ENCODE data around the gene RAPGEF1. TPM values are rescaled to one million over a fixed set of nuclear protein-coding genes. Genes with fewer than 3 reads are reported as not detected.

Gene RAPGEF1
- total and polyA plus RNA-seq, 2 experiments from 2014 or later: 9.9 to 82.8 TPM

DNA sequence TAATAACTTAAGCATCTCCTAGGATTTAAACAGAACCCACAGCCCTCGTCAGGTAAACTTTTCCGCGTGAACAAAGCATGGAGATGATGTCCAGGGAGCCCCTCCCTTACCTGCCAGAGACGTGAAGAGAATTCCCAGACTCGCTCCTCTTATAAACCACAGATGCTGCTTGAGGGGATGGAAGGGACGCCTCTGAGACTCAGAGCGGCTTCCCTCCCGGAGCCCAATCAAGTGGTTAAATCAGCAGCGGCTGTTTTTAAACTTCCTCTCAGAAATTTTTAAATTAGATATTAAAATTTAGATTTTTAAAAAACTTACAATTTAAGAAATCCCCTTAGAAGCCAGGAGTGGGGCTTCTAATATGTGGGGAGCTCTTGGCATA, 71.8 kb downstream of the RAPGEF1 start (continued):
- TF ChIP-seq CREB1 (CRISPR knock-in tag; IDR thresholded peaks at IDR 0.05; ENCODE audit: low read depth) (no peak), ZNF462 (CRISPR knock-in tag; IDR thresholded peaks at IDR 0.05) (no peak)

GRCh38 chr9:131667576-131667975, 72.3 kb downstream of the RAPGEF1 start:
- Mint-ChIP-seq H3K36me3 (ENCODE audit: low read depth) (peaks cover 34% of the 10 kb centered on the region), H3K27ac (no peak overlapping the region), H3K4me3 (no peak overlapping the region), H3K9me3 (peaks cover 19% of the 10 kb centered on the region), H3K4me1 (peaks cover 44% of the 10 kb centered on the region), H3K27me3 (ENCODE audit: insufficient read depth, low read depth, poor library complexity) (peaks cover 5% of the 10 kb centered on the region)
- Histone ChIP-seq H3K4me3 (no peak overlapping the region), H3K9me2 (ENCODE audit: insufficient read depth) (no peaks in the 10 kb centered on the region), H3K4me1 (ENCODE audit: insufficient read depth) (peaks cover 41% of the 10 kb centered on the region), H3K27ac (ENCODE audit: low read depth) (no peak overlapping the region), H3K4me2 (no peak overlapping the region), H2AFZ (no peak overlapping the region), H3K27me3 (ENCODE audit: insufficient read depth) (no peaks in the 10 kb centered on the region), H3K36me3 (ENCODE audit: insufficient read depth) (peaks cover 5% of the 10 kb centered on the region), H4K20me1 (replicated peaks; ENCODE audit: insufficient read depth) (no peaks in the 10 kb centered on the region), H3K79me2 (replicated peaks; ENCODE audit: insufficient read depth) (peaks cover 92% of the 10 kb centered on the region), H3F3A (replicated peaks; ENCODE audit: low read depth) (no peaks in the 10 kb centered on the region; the same call in 1 of the 2 replicates)
- DNase-seq (ENCODE audit: low spot score): no peak
- ATAC-seq: no peak
- TF ChIP-seq JUNB (IDR thresholded peaks at IDR 0.05; ENCODE audit: unreplicated experiment) (no peak), ZNF331 (CRISPR knock-in tag; IDR thresholded peaks at IDR 0.05; ENCODE audit: low read depth) (no peak), POLR2AphosphoS5 (IDR thresholded peaks at IDR 0.05; ENCODE audit: low read depth) (no peak), NANOG (IDR thresholded peaks at IDR 0.05; ENCODE audit: borderline replicate concordance) (no peak), ETS1 (IDR thresholded peaks at IDR 0.05) (no peak), REST (IDR thresholded peaks at IDR 0.05; ENCODE audit: unreplicated experiment) (no peak), EZH2phosphoT487 (IDR thresholded peaks at IDR 0.05; ENCODE audit: unreplicated experiment) (no peak), EZH2 (IDR thresholded peaks at IDR 0.05; ENCODE audit: low read depth, unreplicated experiment) (no peak), CREB1 (CRISPR knock-in tag; IDR thresholded peaks at IDR 0.05; ENCODE audit: low read depth) (no peak), ZNF114 (CRISPR knock-in tag; IDR thresholded peaks at IDR 0.05) (no peak)
- TF ChIP-seq, protein P1, sequence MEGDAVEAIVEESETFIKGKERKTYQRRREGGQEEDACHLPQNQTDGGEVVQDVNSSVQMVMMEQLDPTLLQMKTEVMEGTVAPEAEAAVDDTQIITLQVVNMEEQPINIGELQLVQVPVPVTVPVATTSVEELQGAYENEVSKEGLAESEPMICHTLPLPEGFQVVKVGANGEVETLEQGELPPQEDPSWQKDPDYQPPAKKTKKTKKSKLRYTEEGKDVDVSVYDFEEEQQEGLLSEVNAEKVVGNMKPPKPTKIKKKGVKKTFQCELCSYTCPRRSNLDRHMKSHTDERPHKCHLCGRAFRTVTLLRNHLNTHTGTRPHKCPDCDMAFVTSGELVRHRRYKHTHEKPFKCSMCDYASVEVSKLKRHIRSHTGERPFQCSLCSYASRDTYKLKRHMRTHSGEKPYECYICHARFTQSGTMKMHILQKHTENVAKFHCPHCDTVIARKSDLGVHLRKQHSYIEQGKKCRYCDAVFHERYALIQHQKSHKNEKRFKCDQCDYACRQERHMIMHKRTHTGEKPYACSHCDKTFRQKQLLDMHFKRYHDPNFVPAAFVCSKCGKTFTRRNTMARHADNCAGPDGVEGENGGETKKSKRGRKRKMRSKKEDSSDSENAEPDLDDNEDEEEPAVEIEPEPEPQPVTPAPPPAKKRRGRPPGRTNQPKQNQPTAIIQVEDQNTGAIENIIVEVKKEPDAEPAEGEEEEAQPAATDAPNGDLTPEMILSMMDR (conservative IDR thresholded peaks at IDR 0.05; ENCODE audit: low read depth in 2 of 2): no peak
